H9 (cell line): ENCODE measurements around the gene MMRN2. TPM values are rescaled to one million over a fixed set of nuclear protein-coding genes. Genes with fewer than 3 reads are reported as not detected.

Experiments
- DNase-seq: peaks from one replicate; pipeline ENCODE4 v3.0.0-alpha.2; 2017
- H2AFZ ChIP-seq: one replicate; pipeline ENCODE4 v1.6.1; 2013; ENCODE audit warnings: mild to moderate bottlenecking, low read length, control low read depth, moderate library complexity
- H2AK5ac ChIP-seq: 2 replicates; pipeline ENCODE4 v1.6.1; 2013; ENCODE audit warnings: low read length, control low read depth, mixed read lengths; ENCODE audit not compliant: insufficient read length
- H2BK120ac ChIP-seq: one replicate; pipeline ENCODE4 v1.6.1; 2013; ENCODE audit warnings: low read depth, mild to moderate bottlenecking, low read length, control low read depth, inconsistent platforms; ENCODE audit not compliant: poor library complexity, severe bottlenecking
- H2BK12ac ChIP-seq: 2 replicates; pipeline ENCODE4 v1.6.1; 2013; ENCODE audit warnings: low read length, control low read depth, mixed read lengths, low read depth; ENCODE audit not compliant: insufficient read length
- H2BK15ac ChIP-seq: 2 replicates; pipeline ENCODE4 v1.6.1; 2013; ENCODE audit warnings: low read depth, low read length, control low read depth
- H2BK20ac ChIP-seq: one replicate; pipeline ENCODE4 v1.6.1; 2013; ENCODE audit warnings: low read depth, mild to moderate bottlenecking, low read length, control low read depth, inconsistent platforms; ENCODE audit not compliant: poor library complexity, severe bottlenecking
- H2BK5ac ChIP-seq: 2 replicates; pipeline ENCODE4 v1.6.1; 2013; ENCODE audit warnings: low read length, control low read depth, mixed read lengths; ENCODE audit not compliant: insufficient read length
- H3K14ac ChIP-seq: 2 replicates; pipeline ENCODE4 v1.6.1; 2013; ENCODE audit warnings: low read length, control low read depth; ENCODE audit not compliant: insufficient read depth
- H3K18ac ChIP-seq: 2 replicates; pipeline ENCODE4 v1.6.1; 2013; ENCODE audit warnings: low read depth, mild to moderate bottlenecking, mixed read lengths, low read length, control low read depth; ENCODE audit not compliant: insufficient read length
- H3K23ac ChIP-seq: 2 replicates; pipeline ENCODE4 v1.6.1; 2013; ENCODE audit warnings: low read length, control low read depth, mixed read lengths, low read depth; ENCODE audit not compliant: insufficient read length
- H3K23me2 ChIP-seq: 2 replicates; pipeline ENCODE4 v1.6.1; 2013; ENCODE audit warnings: low read depth, mild to moderate bottlenecking, mixed read lengths, low read length, control low read depth; ENCODE audit not compliant: insufficient read length, poor library complexity, severe bottlenecking
- H3K27ac ChIP-seq: 2 replicates; pipeline ENCODE4 v1.5.1; 2013; ENCODE audit warnings: low read length, control low read depth, mixed read lengths, low read depth; ENCODE audit not compliant: insufficient read length
- H3K27me3 ChIP-seq: 2 replicates; pipeline ENCODE4 v1.6.1; 2013; ENCODE audit warnings: low read length, control low read depth, inconsistent platforms; ENCODE audit not compliant: insufficient read depth
- H3K4ac ChIP-seq: 2 replicates; pipeline ENCODE4 v1.6.1; 2013; ENCODE audit warnings: low read depth, mild to moderate bottlenecking, control low read depth, inconsistent platforms, low read length, moderate library complexity
- H3K4me1 ChIP-seq: 2 replicates; pipeline ENCODE4 v1.6.1; 2013; ENCODE audit warnings: low read length, control low read depth, inconsistent platforms; ENCODE audit not compliant: insufficient read depth
- H3K4me2 ChIP-seq: 2 replicates; pipeline ENCODE4 v1.6.1; 2013; ENCODE audit warnings: low read length, control low read depth, mixed read lengths; ENCODE audit not compliant: insufficient read length, insufficient read depth
- H3K56ac ChIP-seq: 2 replicates; pipeline ENCODE4 v1.6.1; 2013; ENCODE audit warnings: low read depth, mild to moderate bottlenecking, mixed read lengths, low read length, control low read depth; ENCODE audit not compliant: insufficient read length
- H3K79me1 ChIP-seq: 2 replicates; pipeline ENCODE4 v1.6.1; 2013; ENCODE audit warnings: low read depth, mild to moderate bottlenecking, moderate library complexity, low read length, control low read depth, inconsistent platforms; ENCODE audit not compliant: insufficient read depth, poor library complexity, severe bottlenecking
- H3K79me2 ChIP-seq: 2 replicates; pipeline ENCODE4 v1.6.1; 2013; ENCODE audit warnings: low read length, control low read depth, inconsistent platforms; ENCODE audit not compliant: insufficient read depth
- H3K9ac ChIP-seq: 2 replicates; pipeline ENCODE4 v1.6.1; 2013; ENCODE audit warnings: low read length, control low read depth, mixed read lengths; ENCODE audit not compliant: insufficient read length; ENCODE audit errors: extremely low read depth
- H3K9me3 ChIP-seq: one replicate; pipeline ENCODE4 v1.6.1; 2013; ENCODE audit warnings: low read depth, low read length, inconsistent platforms; ENCODE audit not compliant: control insufficient read depth
- H3T11ph ChIP-seq: one replicate; pipeline ENCODE4 v1.6.1; 2013; ENCODE audit warnings: mild to moderate bottlenecking, low read length, control low read depth, inconsistent platforms
- H4K20me1 ChIP-seq: one replicate; pipeline ENCODE4 v1.6.1; 2013; ENCODE audit not compliant: control insufficient read depth, insufficient read length, insufficient read depth
- H4K5ac ChIP-seq: 2 replicates; pipeline ENCODE4 v1.6.1; 2013; ENCODE audit warnings: low read depth, mild to moderate bottlenecking, mixed read lengths, low read length, control low read depth; ENCODE audit not compliant: insufficient read length
- H4K8ac ChIP-seq: replicated peaks from 2 replicates; pipeline ENCODE4 v1.6.1; 2013; ENCODE audit warnings: low read length, control low read depth, mixed read lengths, low read depth; ENCODE audit not compliant: insufficient read length
- H4K91ac ChIP-seq: 2 replicates; pipeline ENCODE4 v1.6.1; 2013; ENCODE audit warnings: low read depth, mild to moderate bottlenecking, moderate library complexity, mixed read lengths, low read length, control low read depth; ENCODE audit not compliant: insufficient read length
- H3K27ac Mint-ChIP-seq, 3 experiments: 2 replicates in 2 of 3; 3 replicates in 1 of 3; pipeline ENCODE4 v1.8.0; 2020 to 2021; ENCODE audit warnings: mixed read lengths in 3 of 3, mild to moderate bottlenecking in 1 of 3, moderate library complexity in 1 of 3
- H3K27me3 Mint-ChIP-seq: 2 replicates; pipeline ENCODE4 v1.8.0; 2021; ENCODE audit warnings: low read depth, mild to moderate bottlenecking, moderate library complexity, mixed read lengths
- H3K36me3 Mint-ChIP-seq, 3 experiments: 2 replicates in 2 of 3; 3 replicates in 1 of 3; pipeline ENCODE4 v1.8.0; 2020 to 2021; ENCODE audit warnings: low read depth in 3 of 3, mixed read lengths in 3 of 3; ENCODE audit not compliant: insufficient read depth in 1 of 3
- H3K4me1 Mint-ChIP-seq, 2 experiments: 2 replicates each; pipeline ENCODE4 v1.8.0; 2020; ENCODE audit warnings: mixed read lengths in 2 of 2
- H3K4me3 Mint-ChIP-seq, 2 experiments: 2 replicates in 1 of 2; 3 replicates in 1 of 2; pipeline ENCODE4 v1.8.0; 2020 to 2021; ENCODE audit warnings: mild to moderate bottlenecking in 2 of 2, mixed read lengths in 2 of 2, moderate library complexity in 1 of 2
- H3K9me3 Mint-ChIP-seq, 2 experiments: 2 replicates in 1 of 2; 3 replicates in 1 of 2; pipeline ENCODE4 v1.8.0; 2020; ENCODE audit warnings: mild to moderate bottlenecking in 2 of 2, mixed read lengths in 2 of 2, moderate library complexity in 1 of 2
- WGBS: extraction: QIAGEN DNeasy Blood & Tissue Kit; methylation state at CpG from one replicate; pipeline ENCODE4 v1.1.7; 2013; ENCODE audit warnings: missing lambda C conversion rate, low lambda C conversion rate, mixed read lengths; ENCODE audit not compliant: insufficient read length; ENCODE audit errors: extremely low coverage; 5-methylcytosine and 5-hydroxymethylcytosine counted together
- total RNA-seq: library from RNA; stranded (reverse); gene quantifications from 2 replicates; pipeline ENCODE4 v1.2.1, GENCODE V29; 2021
- TF ChIP-seq, protein P1 (sequence below): fragments of 200-600 bp; sonication (generic); conservative IDR thresholded peaks from 3 replicates; pipeline ENCODE4 v1.8.0; 2021; ENCODE audit warnings: antibody characterized with exemption, mild to moderate bottlenecking

The MMRN2 gene
- total RNA-seq, 1 experiment from 2014 or later, result 1.0 TPM

- H3K4me2 ChIP-seq, result no peak overlapping the region
- H3K4me1 ChIP-seq, result no peaks in the 10 kb centered on the region
- no peak overlapping the region for H4K8ac ChIP-seq
- no peak overlapping the region for H3K9ac ChIP-seq
- no peak overlapping the region for H2BK20ac ChIP-seq
- no peaks in the 10 kb centered on the region; a peak in 1 of 7 replicates for H3K36me3 Mint-ChIP-seq
- H3K27me3 Mint-ChIP-seq, result peaks cover 5% of the 10 kb centered on the region
- no peak overlapping the region for H3K23ac ChIP-seq
- H3K27ac ChIP-seq, result no peak overlapping the region
- H3K27ac Mint-ChIP-seq, result peak overlapping the region in 2 of 3 experiments; percentile 64 to 71; a peak in 3 of 7 replicates
- no peaks in the 10 kb centered on the region for H4K20me1 ChIP-seq
- no peak overlapping the region for H3K14ac ChIP-seq
- H3K79me2 ChIP-seq, result no peaks in the 10 kb centered on the region
- no peak overlapping the region for H3K18ac ChIP-seq
- H2BK5ac ChIP-seq, result no peak overlapping the region
- no peak overlapping the region for H4K91ac ChIP-seq
- no peak overlapping the region for H2BK120ac ChIP-seq
- H2BK15ac ChIP-seq, result no peak overlapping the region
- no peaks in the 10 kb centered on the region; a peak in 2 of 5 replicates for H3K9me3 Mint-ChIP-seq
- H2BK12ac ChIP-seq, result no peak overlapping the region
- no peaks in the 10 kb centered on the region for H3K23me2 ChIP-seq
- WGBS, result no CpG with 5 or more reads among the region's 4 CpGs
- H3K27me3 ChIP-seq, result no peaks in the 10 kb centered on the region
- H3K4ac ChIP-seq, result no peak overlapping the region
- H2AK5ac ChIP-seq, result no peak overlapping the region
- no peak overlapping the region for H4K5ac ChIP-seq
- no peak overlapping the region for H3K4me3 Mint-ChIP-seq
- no peaks in the 10 kb centered on the region for H3K9me3 ChIP-seq
- no peaks in the 10 kb centered on the region for H3K79me1 ChIP-seq
- H2AFZ ChIP-seq, result no peak overlapping the region
- TF ChIP-seq, protein P1, sequence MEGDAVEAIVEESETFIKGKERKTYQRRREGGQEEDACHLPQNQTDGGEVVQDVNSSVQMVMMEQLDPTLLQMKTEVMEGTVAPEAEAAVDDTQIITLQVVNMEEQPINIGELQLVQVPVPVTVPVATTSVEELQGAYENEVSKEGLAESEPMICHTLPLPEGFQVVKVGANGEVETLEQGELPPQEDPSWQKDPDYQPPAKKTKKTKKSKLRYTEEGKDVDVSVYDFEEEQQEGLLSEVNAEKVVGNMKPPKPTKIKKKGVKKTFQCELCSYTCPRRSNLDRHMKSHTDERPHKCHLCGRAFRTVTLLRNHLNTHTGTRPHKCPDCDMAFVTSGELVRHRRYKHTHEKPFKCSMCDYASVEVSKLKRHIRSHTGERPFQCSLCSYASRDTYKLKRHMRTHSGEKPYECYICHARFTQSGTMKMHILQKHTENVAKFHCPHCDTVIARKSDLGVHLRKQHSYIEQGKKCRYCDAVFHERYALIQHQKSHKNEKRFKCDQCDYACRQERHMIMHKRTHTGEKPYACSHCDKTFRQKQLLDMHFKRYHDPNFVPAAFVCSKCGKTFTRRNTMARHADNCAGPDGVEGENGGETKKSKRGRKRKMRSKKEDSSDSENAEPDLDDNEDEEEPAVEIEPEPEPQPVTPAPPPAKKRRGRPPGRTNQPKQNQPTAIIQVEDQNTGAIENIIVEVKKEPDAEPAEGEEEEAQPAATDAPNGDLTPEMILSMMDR, result no peak
- no peak overlapping the region for H3K56ac ChIP-seq
- DNase-seq, result peak; percentile 24
- H3T11ph ChIP-seq, result no peak overlapping the region
- H3K4me1 Mint-ChIP-seq, result peaks cover 16 to 19% of the 10 kb centered on the region in 2 experiments
These were observed 13.4 kb downstream of the MMRN2 start for GRCh38 chr10:86944031-86944419.
